HG03095 (cell line): ENCODE results near the gene HCK.
"Not testable (repeated sequence)": the region's sequence is repeated elsewhere in the genome, so short reads cannot be mapped to it uniquely, and the experiment has no call there.

Source experiments
- ATAC-seq: cut with Tn5 transposase; IDR thresholded peaks from one replicate; pipeline ENCODE4 v1.9.1; 2021; ENCODE audit warnings: moderate library complexity; ENCODE audit not compliant: unreplicated experiment

The HCK gene

GRCh38 chr20:32028647-32029372, 23.2 kb upstream of the HCK start:
- no peak for ATAC-seq

- no peak for ATAC-seq
Measured at GRCh38 chr20:32029561-32029960, 22.5 kb upstream of the HCK start.

GRCh38 chr20:32031007-32031958, 20.8 kb upstream of the HCK start:
- ATAC-seq: no peak

GRCh38 chr20:32033316-32033715, 18.7 kb upstream of the HCK start:
- ATAC-seq: no peak

- not testable (repeated sequence) for ATAC-seq
Measured at GRCh38 chr20:32033721-32034120, 18.3 kb upstream of the HCK start.

GRCh38 chr20:32034581-32035425, 17.2 kb upstream of the HCK start:
- no peak for ATAC-seq

GRCh38 chr20:32035426-32035779, 16.6 kb upstream of the HCK start:
- no peak for ATAC-seq

GRCh38 chr20:32036252-32036651, 15.8 kb upstream of the HCK start:
- ATAC-seq: no peak

GRCh38 chr20:32036716-32037485, 15.1 kb upstream of the HCK start:
- no peak for ATAC-seq

- no peak for ATAC-seq
Measured at GRCh38 chr20:32037929-32038328, 14.1 kb upstream of the HCK start.

- ATAC-seq: peak; percentile 63
Measured at GRCh38 chr20:32040142-32040953, 11.7 kb upstream of the HCK start.

- no peak for ATAC-seq
Measured at GRCh38 chr20:32045999-32046398, 6.0 kb upstream of the HCK start.

- ATAC-seq: no peak
Measured at GRCh38 chr20:32050324-32050841, 1.7 kb upstream of the HCK start.

- ATAC-seq: no peak
Measured at GRCh38 chr20:32050851-32051556, 1.0 kb upstream of the HCK start.

- ATAC-seq: no peak
Measured at GRCh38 chr20:32051720-32052089, 337 bp upstream of the HCK start.

- ATAC-seq: no peak
Measured at GRCh38 chr20:32052778-32053362, 828 bp downstream of the HCK start.

GRCh38 chr20:32053648-32054047, 1.6 kb downstream of the HCK start:
- no peak for ATAC-seq

- ATAC-seq: no peak
Measured at GRCh38 chr20:32056708-32057483, 4.9 kb downstream of the HCK start.
